Renal cortical epithelial cell (primary cell): ENCODE data around the gene C11orf91. TPM values are rescaled to one million over a fixed set of nuclear protein-coding genes. Genes with fewer than 3 reads are reported as not detected.

Source experiments
- DNase-seq: peaks from one replicate; pipeline ENCODE4 v3.0.0-alpha.2; 2011; ENCODE audit warnings: low read depth
- total RNA-seq: library from RNA; depleted of rRNA; stranded (reverse); fragments of >200 nt; gene quantifications from 2 replicates; pipeline ENCODE4 v1.2.3, GENCODE V29; 2014

C11orf91 gene
- total RNA-seq, 1 donor from 2014 or later = not detected

DNA sequence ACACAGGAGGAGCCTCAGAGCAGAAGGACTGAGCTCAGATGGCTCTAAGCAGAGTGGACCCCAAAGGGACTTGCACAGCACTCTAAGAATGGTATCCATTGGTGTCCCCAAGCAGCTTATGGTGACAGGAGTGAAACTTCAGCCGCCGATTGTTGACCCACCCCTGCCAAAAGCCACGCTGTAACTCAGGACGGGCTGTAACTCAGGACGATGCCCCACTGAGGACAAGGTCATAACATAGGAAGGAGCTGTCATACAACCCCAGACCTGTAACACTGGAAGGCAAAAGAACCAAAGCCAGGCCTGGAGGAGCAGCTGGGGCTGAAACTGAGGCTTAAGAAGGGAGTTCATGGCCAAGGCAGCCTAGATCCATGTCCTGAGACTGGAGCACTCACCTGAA lies 21.4 kb upstream of the C11orf91 start:
- no peak for DNase-seq

DNA sequence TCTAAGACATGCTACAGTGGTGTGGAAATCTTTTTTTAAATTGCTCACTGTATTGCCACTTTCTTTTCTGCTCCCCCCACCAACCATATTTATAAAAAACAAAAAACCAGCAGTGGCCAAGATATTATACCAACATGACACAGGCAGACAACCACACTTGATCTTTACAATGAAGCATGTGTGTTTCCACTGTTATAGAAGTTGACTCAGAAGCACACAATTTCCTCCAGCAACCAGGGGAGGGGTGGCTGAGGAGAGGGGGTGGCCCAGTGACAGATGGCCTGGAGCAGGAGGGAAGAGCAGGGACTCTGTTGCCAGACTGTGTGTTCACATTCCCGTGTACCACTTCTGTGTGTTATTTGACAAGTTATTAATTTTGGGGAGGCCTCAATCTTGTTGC lies 20.8 kb upstream of the C11orf91 start:
- DNase-seq = no peak

DNA sequence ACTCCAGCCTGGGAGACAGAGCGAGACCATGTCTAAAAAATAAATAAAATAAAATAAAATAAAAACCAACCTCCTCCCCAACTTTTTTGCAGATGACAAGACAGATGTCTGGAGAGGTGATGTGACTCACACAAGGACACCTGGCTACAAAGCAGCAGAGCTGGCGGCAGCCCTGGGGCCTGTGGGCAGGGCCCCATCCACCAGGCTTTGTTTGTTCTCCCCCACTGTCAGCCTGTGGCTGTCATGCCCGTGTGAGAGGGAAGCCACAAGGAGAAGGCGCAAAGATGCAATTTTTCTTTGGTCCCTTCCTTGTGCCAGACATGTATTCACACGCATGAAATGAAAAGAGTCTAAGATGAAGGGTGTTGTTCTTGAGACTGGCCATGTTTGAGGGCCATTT lies 19.0 kb upstream of the C11orf91 start:
- DNase-seq = no peak

DNA sequence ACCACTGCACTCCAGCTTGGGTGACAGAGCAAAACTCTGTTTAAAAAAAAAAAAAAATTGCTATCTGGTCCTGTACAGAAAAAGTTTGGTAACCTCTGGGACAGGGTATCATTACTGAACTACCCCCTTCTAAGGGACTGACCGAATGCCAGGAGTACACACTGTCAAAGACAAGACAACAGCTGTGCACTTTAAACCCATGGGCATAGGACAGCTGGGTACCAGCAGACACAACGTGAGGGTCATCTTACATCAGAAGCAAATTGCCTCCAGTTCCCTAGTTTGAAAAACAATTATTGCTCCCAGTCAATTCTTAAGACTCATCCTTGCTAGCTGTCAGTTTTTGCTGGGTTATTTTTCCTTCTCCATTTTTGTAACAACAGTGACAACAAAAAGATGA lies 17.8 kb upstream of the C11orf91 start:
- no peak for DNase-seq

DNA sequence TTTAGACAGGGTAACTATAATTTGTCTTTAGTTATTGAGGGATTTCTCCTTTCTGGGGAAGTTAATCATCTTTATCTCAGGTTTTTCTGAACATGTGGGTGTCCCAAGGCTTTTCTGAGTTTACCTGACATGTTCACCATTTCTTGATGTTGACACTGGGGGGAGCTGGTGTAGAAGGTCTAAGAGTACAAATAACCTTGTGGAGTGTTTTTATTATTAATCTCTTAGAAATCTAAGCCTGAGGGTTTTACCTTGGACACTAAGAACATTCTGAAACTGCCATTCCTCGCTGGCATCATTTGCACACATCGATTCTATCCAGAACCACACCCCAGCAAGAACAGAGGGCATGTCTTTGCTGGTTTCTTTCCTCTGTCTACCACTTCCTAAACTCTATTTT lies 15.6 kb upstream of the C11orf91 start:
- peak; percentile 77 for DNase-seq

DNA sequence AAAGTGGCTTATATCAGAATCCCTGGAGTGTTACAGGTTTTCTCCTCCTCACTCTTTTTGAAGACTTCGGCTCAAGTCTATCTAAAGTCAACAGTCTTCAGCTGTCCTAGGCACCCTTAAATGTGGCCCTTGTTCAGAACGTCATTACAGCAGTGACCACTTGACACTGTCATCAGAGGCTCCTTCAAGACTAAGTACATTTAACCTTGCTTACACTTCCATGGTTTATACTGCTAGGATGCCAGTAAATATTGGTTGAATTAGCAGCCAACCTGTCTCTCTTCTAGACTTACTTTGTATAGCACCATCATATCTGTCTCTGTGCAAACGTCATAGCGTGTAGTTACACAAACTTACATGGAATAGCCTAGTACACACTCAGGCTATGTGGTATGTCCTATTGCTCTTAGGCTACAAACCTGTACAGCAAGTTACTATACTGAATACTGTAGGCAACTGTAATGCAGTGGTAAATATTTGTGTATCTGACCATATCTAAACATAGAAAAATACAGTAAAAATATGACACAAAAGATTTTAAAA lies 13.3 kb upstream of the C11orf91 start:
- DNase-seq = no peak

DNA sequence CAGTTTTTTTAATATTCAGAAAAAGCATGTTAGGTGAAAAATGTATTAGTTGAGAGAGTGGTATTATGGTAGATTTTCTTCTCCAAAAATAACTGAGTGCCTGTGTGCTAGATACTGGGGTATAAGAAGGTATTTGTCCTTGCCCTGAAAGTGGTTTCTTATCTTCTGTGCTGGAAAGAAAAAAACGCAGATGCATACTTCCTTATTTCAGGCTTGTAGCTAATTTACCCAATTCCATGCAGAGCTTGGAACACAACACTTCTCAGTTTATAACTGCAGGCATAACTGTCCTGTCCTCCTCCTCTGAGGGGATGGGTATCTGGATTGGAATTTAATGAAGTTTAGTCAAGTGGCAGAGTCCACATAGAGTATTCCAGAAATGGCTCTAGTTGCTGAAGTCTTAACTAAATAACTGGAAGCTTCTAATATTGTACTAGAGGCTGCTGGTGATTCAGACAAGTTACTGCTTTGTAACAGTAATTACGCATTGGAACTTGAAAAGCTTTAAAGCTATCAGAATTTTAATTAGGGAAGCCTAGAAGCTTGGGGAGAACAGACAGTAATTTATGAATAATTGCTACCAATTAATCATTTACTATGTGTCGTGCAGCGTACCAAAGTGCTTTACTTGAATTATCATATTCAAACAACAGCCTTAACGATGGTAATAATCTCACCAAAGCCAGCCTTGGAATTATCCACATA lies 12.7 kb upstream of the C11orf91 start:
- peak; percentile 85 for DNase-seq

DNA sequence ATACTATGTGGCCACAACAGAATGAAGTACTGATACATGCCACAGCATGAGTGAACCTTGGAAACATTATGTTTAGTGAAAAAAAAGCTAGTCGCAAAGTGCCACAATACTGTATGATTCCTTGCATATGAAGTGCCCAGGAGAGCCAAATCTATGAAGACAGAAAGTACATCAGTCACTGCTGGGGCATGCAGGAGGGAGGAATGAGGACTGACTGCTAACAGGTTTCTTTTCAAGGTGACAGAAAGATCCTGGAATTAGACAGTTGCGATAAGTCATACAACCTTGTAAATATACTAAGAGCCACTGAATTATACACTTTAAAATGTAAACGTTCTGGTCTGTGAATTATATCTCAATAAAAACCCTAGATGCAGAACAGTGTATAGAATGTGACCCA lies 11.8 kb upstream of the C11orf91 start:
- DNase-seq = no peak

DNA sequence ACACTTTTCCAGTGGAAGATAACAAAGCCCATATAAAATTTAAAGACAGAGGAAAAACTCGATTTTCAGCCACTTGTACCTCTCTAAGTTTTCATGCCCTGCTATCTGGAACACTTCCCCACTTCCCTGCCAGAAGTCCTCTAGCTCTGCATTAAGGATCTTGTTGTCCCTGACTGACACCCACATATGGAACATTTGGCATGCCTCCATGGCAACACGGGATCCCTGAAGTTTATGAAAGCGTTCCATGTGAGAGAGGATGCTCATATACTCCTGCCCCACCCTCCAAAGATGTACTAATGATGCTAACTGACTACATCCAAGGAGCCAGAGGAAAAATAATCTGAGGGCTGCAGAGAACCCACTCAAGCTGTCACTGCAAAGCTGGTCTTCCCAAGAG lies 8.8 kb upstream of the C11orf91 start:
- DNase-seq = no peak

DNA sequence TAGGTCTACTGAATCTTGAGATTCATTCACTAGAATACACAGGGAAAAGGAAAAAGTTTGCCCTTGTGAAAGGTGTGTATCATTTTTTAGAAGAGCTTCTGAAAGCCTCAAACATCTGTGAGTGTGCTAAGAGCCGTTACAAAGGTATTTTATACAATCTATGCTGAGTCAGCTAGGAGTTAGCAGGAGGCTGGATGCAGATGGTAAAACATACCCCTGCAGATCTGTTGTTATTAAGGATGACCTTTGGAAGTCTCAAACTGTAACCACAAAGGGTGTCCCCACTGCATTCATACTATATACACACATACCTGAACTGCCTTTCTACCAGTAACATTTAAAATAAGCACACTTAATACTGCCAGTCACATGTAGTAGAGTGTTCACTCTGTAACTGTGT lies 8.4 kb upstream of the C11orf91 start:
- no peak for DNase-seq

DNA sequence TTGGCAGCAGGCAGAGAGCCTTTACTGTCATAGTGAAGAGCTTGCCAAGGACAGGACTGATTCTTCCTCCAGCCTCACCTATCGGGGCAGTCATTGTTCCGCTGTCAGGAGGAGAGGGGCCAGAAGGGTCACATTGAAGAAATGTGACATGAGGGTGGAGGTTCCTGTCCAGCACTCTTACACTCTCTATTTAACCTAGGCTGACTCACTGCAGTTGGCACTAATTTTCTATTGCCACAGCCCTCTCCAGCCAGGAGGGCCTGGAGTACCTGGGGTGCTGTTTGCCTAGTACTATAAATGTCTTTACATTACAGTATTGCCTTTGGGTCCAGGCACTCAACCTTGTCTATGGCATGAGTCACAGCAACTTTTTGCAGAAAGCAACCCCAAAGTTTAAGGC lies 7.2 kb upstream of the C11orf91 start:
- peak; percentile 68 for DNase-seq

DNA sequence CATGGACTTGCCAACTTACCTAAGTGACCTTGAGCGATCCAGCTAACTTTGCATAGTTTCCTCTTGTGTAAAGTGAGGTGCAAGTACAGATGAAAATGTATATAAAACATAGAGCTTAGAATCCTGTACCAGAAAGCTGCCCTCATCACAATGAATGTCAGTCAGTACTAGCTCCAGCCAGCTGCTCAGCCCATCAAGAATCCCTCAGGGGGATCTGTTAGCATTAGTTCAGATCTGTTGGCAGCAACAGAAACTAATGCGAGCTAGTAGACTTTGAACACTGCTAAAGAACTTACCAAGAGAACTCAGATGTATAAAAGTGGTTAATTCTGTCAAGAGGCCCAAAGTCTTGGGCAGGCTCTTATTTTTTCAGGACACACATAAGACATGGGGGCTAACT lies 6.3 kb upstream of the C11orf91 start:
- DNase-seq = no peak

DNA sequence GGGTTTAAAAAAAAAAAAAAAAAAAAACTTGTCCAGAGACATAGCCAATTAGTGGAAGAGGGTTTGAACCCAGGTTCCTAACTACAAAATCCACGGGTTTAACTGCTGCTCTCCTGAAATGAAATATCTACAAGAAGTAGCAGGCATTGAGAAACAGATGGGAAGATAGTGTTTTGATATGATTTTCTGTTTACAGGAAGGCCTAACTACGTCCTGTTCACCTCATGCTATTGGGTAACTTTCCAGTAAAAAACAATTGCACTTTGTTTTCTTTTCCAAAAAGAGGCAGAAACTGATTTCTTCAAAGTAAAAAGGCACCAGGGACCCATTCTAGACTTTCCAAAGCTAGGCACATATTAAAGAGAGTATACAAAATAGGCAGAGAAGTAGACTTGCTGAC lies 5.9 kb upstream of the C11orf91 start:
- no peak for DNase-seq

DNA sequence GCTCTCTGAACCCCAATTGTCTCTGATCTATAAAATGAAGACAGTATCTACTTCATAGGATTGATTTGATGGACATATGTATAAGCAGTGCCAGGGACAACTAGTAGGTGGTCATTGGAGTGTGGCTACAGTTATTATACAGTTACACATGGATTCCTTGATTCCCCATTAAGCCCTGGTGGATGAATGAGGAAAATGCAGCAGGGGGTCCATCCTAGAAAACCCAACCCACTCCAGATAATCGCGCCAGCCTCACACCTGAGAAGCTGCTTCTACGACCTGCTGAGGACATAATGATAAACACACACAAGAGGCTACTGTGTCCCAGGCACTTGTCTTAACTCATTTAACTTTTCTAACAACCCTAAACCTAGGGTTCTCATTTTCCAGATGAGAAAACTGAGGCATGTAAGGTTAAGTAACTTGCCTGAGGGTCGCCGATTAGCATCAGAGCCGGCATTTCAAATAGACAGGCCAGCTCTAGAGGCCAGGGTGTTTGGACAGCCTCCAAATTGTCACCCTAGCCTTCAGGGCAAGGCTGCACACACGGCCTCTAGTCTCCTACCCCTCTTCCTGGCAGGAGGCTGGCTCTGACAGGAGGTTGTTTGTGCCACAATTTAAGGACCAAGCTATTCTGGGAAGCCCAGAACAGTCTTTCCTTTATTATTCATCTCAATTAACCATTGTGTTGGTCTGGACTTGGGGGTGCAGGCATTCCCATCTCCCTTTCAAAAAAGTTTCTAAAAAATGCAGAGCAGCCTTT lies 3.8 kb upstream of the C11orf91 start:
- DNase-seq = no peak

DNA sequence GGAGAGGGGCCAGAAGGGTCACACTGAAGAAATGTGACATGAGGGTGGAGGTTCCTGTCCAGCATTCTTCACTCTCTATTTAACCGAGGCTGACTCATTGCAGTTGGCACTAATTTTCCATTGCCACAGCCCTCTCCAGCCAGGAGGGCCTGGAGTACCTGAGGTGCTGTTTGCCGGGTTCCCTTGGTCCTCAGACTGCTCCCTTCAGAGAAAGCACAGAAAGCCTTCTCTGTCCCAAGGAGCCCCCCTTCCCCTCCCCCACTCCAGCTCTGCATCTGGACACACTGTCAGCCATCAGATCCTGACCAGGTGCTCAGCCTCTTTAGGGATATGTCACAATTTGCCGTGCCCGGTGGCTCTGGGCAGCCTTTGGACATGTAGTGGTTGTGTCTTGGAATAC lies 3.2 kb upstream of the C11orf91 start:
- DNase-seq = peak; percentile 83

DNA sequence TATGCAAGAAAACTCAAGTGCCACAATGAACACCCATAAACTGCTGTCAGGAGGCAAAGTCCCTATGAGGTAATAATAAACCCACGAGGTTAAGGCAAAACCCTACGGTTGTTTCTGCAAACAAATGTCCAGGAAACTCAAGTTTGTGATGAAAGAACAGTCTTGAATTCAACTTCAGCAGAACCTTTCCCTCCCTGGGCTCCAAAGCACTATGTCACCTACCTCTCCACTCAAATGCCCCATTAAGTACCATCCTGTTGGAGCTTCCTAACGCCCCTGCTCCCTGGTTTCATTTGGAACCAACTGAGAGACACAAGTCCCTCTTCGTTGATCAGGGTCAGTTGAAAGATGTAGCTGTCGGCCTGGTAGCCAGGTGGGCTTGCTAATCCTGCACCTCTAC lies 2.6 kb upstream of the C11orf91 start:
- DNase-seq = peak; percentile 81

DNA sequence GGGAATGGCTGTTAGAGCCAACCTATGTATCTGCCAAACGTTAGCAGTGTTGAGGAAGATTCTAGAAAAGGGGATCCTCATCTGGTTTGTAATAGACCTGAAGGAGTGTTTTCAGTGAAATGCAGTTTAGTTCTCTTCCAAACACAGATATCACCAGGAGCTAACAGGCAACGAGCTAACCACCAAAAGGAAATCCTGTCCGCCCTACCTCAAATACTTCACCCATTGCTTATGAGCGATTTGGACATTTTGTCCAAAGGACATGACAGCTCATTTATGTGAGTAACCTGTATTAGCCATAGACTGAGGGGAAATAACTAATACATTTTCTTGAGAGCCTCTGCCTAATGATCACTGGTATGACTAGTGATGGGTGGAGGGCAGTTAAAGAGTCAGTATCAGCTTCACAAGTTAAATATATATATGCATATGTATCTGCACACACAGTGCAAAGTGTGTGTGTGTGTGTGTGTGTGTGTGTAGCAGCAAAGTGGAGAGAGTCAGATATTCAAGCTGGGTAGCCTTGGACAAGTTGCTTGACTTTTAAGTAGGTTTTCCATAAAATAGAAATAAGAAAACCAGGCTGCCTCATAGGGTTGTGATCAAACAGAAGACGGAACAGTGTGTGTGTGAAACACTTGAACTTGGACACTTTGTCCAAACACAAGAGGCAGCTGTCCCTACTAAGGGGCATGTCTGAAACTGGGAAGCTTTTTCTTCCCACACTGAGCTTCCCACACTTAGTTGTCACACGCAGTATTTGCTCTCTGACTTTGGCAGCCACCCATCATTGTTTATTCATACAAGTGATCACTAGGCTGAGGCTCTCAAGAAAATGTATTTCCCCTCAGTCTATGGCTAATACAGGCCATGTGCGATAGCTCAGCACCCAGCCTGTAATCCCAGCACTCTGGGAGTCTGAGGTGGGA lies 940 bp upstream of the C11orf91 start:
- DNase-seq = peak; percentile 85

DNA sequence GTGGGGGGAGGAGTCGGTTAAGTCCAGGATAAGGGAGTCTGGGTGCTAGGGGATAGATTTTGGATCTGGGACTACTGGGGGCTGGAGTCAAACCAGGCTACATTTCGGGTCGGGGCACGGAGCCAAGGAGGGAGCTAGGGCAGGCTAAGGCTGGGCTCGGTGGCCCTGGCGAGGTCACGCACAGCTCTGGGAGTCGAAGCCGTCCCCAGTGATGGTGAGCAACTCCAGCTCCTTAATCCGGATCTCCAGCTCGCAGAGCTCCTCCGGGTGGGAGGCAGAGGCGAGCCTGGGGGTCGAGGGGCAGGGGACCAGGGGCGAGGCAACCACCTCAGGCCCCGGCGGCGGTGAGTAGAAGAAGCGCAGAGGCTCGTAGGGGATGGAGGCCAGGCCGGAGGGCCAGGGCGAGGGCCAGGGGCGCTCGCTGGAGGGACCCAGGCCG lies 544 bp downstream of the C11orf91 start:
- DNase-seq = no peak

DNA sequence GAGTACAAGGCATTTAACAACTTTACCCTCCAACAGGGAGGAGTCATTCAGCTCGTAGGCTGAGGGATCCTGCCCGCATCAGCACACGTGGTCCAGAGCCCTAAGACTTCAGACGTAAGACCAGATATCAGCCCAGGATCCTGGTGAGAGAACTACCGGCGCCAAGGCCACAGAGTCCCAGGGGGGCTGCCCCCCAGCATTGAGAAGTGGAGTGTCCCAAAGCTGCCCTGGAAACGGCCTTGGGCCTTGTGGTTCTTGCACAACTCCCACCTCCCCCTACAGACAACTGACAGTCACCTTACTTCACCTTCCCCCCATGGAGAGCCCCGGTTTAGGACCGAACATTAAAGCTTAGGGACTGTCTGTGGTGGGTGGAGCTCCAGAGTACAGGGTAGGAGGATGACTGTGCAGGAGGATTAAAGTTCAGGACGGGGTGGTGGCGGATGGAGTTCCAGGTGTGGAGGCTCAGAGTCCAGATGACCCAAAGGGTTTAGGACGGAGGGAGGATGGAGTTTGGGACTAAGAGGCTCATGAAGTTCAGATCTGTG lies 1.0 kb downstream of the C11orf91 start:
- DNase-seq = no peak

DNA sequence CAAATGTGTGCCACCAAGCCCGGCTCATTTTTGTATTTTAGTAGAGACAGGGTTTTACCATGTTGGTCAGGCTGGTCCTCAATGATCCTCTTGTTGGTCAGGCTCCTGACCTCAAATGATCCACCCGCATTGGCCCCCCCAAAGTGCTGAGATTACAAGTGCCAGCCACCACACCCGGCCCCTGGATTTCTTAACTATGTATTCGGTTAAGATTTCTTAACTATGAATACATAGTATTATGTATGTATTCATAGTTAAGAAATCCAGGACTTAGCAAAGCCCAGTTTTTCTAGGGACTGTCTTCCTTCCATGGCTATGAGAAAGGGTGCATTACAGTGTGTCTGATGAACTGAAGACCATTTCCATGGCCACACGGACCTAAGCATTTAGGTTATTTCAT lies 1.7 kb downstream of the C11orf91 start:
- DNase-seq = no peak

DNA sequence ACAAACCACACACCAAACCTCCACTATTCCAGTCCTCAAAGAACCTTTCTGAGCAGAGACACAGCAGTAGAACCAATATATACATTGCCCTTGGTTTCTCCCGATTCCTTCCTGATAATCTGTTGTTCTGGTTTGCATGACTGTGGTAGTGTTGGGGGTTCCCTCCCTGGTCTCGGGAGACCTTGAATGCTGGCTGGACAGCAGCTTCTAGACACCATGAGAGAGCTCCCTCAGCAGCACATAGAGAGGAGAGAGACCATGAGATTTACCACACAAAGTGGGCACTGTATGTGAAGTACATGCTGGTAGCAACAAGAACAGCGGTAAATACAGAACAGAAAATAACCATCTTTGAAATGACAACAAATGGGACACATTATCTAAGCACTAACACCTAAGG lies 2.6 kb downstream of the C11orf91 start:
- no peak for DNase-seq
